Uterus (tissue), 2 donors: Measurements from ENCODE around the gene RUNX1.

Experiments used
- POLR2A ChIP-seq, 2 donors: fragments of 450-650 bp; IDR thresholded peaks; one replicate each; pipeline ENCODE4 v1.6.1; 2016; ENCODE audit warnings: antibody characterized with exemption in 2 of 2, mild to moderate bottlenecking in 1 of 2, moderate library complexity in 1 of 2
- TF ChIP-seq, protein P1 (sequence below), 4 experiments: fragments of 200-600 bp in 2 of 4; fragments of 450-650 bp in 2 of 4; sonication (generic) in 2 of 4; IDR thresholded peaks; one replicate each; pipeline ENCODE4 v1.5.1; 2016 to 2019; ENCODE audit warnings: antibody characterized with exemption in 4 of 4, mild to moderate bottlenecking in 2 of 4, moderate library complexity in 1 of 4

- TF ChIP-seq, protein P1, sequence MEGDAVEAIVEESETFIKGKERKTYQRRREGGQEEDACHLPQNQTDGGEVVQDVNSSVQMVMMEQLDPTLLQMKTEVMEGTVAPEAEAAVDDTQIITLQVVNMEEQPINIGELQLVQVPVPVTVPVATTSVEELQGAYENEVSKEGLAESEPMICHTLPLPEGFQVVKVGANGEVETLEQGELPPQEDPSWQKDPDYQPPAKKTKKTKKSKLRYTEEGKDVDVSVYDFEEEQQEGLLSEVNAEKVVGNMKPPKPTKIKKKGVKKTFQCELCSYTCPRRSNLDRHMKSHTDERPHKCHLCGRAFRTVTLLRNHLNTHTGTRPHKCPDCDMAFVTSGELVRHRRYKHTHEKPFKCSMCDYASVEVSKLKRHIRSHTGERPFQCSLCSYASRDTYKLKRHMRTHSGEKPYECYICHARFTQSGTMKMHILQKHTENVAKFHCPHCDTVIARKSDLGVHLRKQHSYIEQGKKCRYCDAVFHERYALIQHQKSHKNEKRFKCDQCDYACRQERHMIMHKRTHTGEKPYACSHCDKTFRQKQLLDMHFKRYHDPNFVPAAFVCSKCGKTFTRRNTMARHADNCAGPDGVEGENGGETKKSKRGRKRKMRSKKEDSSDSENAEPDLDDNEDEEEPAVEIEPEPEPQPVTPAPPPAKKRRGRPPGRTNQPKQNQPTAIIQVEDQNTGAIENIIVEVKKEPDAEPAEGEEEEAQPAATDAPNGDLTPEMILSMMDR (IDR thresholded peaks at IDR 0.05), result no peak
- no peak for TF ChIP-seq POLR2A (IDR thresholded peaks at IDR 0.05)
Observed at GRCh38 chr21:35086357-35086756, 37.3 kb upstream of the RUNX1 start.
